ENCODE results near the gene PRSS38.
A peak's percentile ranks its signal among the peaks of the same experiment; 100 is the strongest.

Gene PRSS38

GRCh38 chr1:227779021-227779441 is 36.4 kb upstream of the PRSS38 start:
- no peak for DNase-seq (ENCODE audit: low spot score)

- DNase-seq (ENCODE audit: low spot score): no peak
These were observed 35.8 kb upstream of the PRSS38 start for GRCh38 chr1:227779685-227780084.

GRCh38 chr1:227780101-227781044 is 35.1 kb upstream of the PRSS38 start:
- no peak for DNase-seq (ENCODE audit: low spot score)

GRCh38 chr1:227781314-227781930 is 34.1 kb upstream of the PRSS38 start:
- no peak for DNase-seq (ENCODE audit: low spot score)

- DNase-seq (ENCODE audit: low spot score): no peak
These were observed 33.2 kb upstream of the PRSS38 start for GRCh38 chr1:227782226-227782625.

- no peak for DNase-seq (ENCODE audit: low spot score)
These were observed 30.2 kb upstream of the PRSS38 start for GRCh38 chr1:227785094-227785804.

- no peak for DNase-seq (ENCODE audit: low spot score)
These were observed 29.4 kb upstream of the PRSS38 start for GRCh38 chr1:227785805-227786671.

- DNase-seq (ENCODE audit: low spot score): no peak
These were observed 28.6 kb upstream of the PRSS38 start for GRCh38 chr1:227786673-227787512.

- peak; percentile 63 for DNase-seq (ENCODE audit: low spot score)
These were observed 27.8 kb upstream of the PRSS38 start for GRCh38 chr1:227787513-227788270.

- DNase-seq (ENCODE audit: low spot score): no peak
These were observed 27.0 kb upstream of the PRSS38 start for GRCh38 chr1:227788271-227789083.

- DNase-seq (ENCODE audit: low spot score): no peak
These were observed 26.1 kb upstream of the PRSS38 start for GRCh38 chr1:227789084-227790033.

GRCh38 chr1:227790034-227790400 is 25.5 kb upstream of the PRSS38 start:
- DNase-seq (ENCODE audit: low spot score): no peak

- no peak for DNase-seq (ENCODE audit: low spot score)
These were observed 24.6 kb upstream of the PRSS38 start for GRCh38 chr1:227790868-227791267.

- DNase-seq (ENCODE audit: low spot score): no peak
These were observed 23.9 kb upstream of the PRSS38 start for GRCh38 chr1:227791425-227792143.

GRCh38 chr1:227792216-227793078 is 23.0 kb upstream of the PRSS38 start:
- DNase-seq (ENCODE audit: low spot score): no peak

Data from kidney capillary endothelial cell (primary cell).